Keratinocyte (primary cell): ENCODE data around the gene NRG3.

Source experiments
- CTCF ChIP-seq, 3 experiments: IDR thresholded peaks in 1 of 3; conservative IDR thresholded peaks in 1 of 3; optimal IDR thresholded peaks in 1 of 3; 2 replicates in 2 of 3; 3 replicates in 1 of 3; pipeline versions ENCODE3 to v1.5.1; 2011; ENCODE audit warnings: low read length in 3 of 3, mild to moderate bottlenecking in 3 of 3, moderate library complexity in 2 of 3, control low read depth in 1 of 3, inconsistent platforms in 1 of 3; ENCODE audit not compliant: insufficient read depth in 2 of 3; ENCODE audit errors: extremely low read depth in 1 of 3
- EZH2 ChIP-seq: IDR thresholded peaks from one replicate; pipeline ENCODE4 v1.6.1; 2012; ENCODE audit warnings: inconsistent platforms, mild to moderate bottlenecking, low read length, moderate library complexity

GRCh38 chr10:81911328-81911727, 36.3 kb downstream of the NRG3 start:
- TF ChIP-seq CTCF (optimal IDR thresholded peaks at IDR 0.05 in 1 of 3, IDR thresholded peaks at IDR 0.05 in 1 of 3, conservative IDR thresholded peaks at IDR 0.05 in 1 of 3; ENCODE audit: extremely low read depth in 1 of 3, insufficient read depth in 2 of 3, low read length in 3 of 3) (no peak), EZH2 (no peak)
